AG20443 (cell line): ENCODE data around the gene ADAMTSL3.
"Not testable (repeated sequence)": the region's sequence is repeated elsewhere in the genome, so short reads cannot be mapped to it uniquely, and the experiment has no call there.

Experiments used
- DNase-seq: peaks from one replicate; pipeline ENCODE4 v3.0.0; 2012; ENCODE audit warnings: low spot score, mixed read lengths

The ADAMTSL3 gene

DNA sequence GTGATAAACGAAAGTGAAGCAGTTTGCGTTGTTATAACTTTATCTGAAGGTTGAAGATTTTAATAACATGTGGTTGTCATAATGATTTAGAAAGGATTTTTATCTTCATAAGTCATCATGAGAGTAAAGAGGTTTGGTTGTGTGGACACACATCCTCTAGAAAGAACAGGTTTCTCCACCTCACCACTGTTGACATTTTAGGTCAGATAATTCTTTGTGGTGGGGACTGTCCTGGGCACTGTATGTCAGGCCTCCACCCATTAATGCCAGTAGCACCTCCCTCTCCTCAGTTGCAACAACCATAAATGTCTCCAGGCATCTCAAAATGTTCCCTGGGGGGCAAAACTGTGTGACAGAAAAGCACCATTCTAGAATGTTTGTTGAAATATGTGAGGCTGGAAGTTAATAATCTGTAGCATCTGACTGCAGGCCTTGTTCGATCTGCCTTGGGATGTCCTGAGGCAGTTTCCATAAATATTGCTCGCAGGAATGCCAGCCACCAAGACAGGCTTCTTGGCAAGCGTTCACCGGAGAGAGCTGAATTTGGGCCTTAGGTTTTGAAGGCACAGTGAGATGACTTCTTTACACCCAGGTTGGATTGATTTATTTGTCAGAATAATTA lies 100.1 kb downstream of the ADAMTSL3 start:
- no peak for DNase-seq

DNA sequence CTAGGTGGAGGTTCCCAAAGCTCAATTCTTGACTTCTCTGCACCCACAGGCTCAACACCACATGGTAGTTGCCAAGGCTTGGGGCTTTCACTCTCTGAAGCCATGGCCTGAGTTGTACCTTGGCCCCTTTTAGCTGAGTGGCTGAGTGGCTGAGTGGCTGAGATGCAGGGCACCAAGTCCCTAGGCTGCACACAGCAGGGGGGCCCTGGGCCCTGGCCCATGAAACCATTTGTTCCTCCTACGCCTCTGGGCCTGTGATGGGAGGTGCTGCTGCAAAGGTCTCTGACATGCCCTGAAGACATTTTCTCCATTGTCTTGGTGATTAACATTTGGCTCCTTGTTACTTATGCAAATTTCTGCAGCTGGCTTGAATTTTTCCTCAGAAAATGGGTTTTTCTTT lies 103.4 kb downstream of the ADAMTSL3 start:
- not testable (repeated sequence) for DNase-seq

DNA sequence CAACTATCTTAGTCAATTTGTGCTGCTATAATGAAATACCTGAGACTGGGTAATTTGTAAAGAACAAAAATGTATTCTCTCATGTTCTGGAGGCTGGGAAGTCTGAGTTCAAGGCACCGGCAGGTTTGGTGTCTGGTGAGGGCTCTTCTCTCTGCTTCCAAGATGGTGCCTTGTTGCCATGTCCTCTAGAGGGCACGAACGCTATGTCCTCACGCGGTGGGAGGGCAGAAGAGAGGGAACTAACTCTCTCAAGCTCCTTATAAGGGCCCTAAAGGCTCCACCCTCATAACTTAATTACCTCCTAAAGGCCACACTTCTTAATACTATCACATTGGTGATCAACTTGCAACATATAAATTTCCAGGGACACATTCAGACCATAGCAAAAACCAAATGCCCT lies 108.4 kb downstream of the ADAMTSL3 start:
- DNase-seq, result no peak

DNA sequence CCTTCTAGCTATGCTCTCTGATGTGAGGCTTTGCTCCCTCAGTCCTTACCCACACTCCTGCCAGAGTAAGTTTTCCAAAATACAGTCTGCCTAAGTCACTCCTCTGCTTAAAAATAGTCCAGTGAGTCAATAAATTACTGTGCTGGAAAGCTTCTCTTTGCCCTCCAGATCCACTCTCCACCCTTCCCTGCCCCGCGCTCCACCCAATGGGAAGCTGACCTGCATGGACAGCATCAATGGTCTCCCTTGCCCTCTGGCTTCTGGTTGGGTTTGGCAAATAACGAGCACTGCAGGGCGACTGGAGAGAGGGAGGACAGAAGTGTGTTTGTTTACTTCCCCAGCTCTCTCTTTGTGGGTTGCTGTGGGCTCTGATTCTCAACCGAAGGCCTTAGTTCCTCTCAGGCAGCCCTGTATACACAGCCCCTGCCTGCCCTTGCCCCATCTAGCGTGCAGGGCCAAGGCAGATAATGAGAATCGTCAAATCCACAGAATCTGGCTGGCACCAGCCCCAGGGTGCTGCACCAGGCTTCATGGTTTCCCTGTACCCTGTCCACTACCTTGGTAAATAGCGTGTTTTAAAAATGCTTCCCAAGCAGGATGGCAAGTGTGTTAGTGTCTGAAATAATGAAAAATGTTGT lies 110.4 kb downstream of the ADAMTSL3 start:
- no peak for DNase-seq

DNA sequence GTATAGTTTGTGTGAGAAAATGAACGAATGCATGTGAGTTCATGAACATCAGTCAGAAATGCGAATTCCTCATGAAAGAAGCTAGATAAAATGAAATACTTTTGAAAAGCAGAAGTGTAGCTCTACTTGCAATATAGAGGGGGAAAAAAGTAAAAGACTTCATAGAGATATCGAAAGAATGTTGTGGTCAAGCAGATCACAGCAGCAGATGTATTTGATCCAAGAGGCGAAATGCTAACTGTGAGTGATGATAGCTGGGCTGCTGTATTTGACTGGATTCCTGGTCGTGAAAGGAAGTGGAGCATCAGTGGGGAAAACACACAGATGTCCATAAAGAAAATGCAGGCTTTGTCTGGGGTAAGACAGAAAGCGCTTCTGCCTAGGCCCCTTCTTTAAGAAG lies 112.4 kb downstream of the ADAMTSL3 start:
- DNase-seq, result no peak

DNA sequence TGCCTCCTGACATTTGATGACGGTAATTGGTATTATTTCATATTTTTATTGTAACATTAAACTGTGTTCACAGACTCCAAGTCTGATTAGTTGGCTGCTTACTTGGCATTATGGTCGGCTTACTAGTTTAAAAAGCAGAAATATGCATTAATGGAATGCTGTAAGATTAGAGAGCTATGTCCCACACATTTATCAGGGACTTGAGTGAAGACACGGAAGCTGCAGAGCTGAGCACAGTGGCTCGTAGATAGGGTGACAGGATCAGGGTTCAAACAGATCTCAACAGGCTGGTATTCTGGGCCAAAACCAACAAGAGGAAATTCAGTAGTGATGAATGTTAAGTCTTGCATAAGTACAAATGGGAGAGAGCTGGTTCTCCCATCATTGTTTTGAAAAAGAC lies 113.8 kb downstream of the ADAMTSL3 start:
- DNase-seq, result no peak

DNA sequence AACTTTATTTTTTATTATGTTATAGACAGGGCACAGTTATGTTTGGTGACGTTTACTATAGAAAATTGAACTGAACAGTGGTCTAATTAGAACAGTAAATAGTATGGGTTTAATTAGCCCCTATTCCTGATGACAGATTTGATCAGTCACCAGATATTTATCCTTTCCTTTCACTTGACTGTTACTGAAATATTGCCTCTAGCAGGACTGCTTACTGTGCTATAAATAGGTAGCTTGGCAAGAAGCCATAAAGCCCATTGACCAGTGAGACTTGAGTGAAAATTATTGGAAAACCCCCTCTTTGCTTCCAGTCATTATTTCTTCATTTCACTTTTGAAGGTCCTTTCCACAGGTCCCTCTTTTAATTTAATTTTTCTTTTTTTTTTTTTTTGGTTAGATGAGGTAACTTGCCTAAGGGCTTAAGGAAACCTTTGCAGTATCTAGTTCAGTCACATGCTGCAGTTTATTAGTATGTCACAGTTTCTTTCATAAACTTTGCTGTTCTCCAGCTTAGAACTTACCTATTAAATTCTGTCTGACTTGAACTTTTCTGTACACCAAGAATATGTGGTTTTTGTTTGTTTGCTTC lies 115.6 kb downstream of the ADAMTSL3 start:
- no peak for DNase-seq

DNA sequence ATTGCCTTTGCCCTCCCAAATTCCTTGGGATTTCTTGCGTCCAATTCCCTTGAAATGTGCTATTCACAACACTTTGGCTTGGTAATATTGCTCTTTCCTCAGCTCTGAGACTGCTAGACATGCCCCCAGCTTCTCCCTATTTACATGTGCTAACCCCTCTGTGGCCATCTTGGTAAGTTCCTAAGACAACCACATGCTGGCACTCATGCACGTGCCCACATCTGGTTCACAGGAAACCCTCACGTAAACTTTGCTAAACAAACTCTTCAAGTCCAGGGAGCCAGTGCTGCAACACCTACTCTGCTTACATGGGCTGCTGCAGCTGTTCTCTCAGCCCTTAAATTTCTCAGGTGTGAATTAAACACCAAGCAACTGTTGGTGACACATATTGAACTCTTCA lies 121.8 kb downstream of the ADAMTSL3 start:
- no peak for DNase-seq

DNA sequence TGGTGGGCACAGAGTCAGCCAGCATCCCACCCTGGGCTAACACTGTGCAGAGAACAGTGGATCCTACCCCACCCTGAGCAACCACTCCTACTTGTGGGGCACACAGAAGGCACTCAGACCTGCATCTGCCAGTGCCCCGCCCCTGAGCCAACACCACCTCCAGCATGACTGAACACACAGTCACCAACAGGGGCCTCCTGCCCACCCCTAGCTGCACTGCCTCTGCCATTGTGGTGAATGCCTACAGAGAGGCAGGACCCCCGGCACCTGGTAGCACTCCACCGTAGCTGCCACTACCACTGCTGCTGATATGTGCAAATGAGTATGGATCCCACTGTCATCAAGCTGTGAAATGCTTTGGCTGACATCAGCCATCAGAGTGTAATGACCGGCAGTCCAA lies 123.1 kb downstream of the ADAMTSL3 start:
- no peak for DNase-seq

DNA sequence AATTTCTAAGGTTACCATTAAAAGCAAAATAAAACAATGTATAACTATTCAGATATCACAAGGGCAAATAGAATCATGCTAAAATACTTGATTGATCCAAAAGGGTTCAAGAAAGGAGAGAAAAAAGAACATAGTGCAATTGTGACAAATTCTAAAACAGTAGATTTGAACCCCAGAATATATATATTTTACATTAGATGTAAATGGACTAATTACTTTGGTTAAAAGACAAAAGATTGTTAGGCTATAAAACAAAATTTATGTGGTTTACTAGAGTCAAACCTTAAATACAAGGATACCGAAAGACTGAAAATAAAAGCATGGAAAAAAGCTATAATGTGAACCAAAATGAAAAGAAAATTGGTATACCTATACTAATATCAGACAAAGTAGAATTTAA lies 129.3 kb downstream of the ADAMTSL3 start:
- DNase-seq, result no peak

DNA sequence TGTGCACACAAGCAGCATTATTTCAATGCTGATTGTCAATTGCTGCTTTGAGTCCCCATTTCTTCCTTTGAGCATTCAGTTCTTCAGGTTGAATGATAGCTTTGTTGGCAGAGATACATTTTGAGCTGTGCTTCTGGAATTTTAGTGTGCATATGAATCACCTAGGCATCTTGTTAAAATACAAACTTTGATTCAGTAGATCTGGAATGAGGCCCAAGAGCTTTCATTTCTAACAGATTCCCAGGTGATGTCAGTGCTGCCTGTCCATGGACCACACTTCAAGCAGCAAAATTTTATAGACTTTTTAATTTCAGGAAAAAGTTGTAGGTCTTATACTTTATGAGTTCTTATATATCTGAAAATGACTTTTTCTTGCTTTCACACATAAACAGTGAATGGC lies 131.1 kb downstream of the ADAMTSL3 start:
- DNase-seq, result no peak

DNA sequence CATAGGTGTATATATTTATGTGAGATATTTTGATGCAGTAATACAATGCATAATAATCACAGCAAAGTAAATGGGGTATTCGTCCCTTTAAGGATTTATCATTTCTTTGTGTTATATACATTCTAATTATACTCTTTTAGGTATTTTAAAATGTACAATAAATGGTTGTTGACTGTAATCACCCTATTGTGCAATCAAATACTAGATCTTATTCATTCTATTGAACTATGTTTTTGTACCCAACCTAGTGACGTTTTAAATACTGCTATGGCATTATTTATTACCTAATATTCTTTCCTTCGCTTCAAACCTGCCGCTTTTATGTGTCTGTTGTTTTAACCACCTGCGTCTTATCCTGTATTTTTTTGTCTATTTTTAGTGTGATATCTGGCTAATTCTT lies 132.4 kb downstream of the ADAMTSL3 start:
- no peak for DNase-seq

DNA sequence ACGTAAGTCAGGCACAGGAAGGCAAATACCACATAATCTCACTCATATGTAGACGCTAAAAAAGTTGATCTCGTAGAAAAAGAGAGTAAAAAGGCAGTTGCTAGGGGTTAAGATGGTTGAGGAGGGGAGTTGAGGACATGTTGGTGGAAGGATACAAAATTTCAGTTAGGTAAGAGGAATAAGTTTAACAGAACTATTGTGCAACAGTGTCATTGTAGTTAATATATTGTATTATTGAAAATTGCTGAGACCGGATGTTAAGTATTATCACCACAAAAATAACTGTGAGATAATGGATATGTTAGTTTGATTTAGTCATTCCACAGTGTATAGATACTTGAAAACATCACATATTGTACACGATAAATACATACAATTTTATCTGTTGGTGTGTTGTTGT lies 139.1 kb downstream of the ADAMTSL3 start:
- no peak for DNase-seq

DNA sequence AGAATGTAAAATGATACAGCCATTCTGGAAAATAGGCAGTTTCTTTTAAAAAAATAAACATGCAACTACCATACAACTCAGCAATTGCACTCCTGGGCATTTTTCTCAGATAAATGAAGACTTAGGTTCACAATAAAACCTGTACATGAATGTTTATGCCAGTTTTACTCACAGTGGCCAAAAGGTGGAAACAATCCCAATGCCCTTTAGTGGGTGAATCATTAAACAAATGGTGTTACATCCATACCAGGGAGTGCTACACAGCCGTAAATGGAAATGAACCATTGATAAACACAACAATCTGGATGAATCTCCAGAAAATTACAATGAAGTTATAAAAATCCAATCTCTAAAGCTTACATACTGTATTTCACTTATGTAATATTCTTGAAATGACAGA lies 140.3 kb downstream of the ADAMTSL3 start:
- DNase-seq, result no peak

DNA sequence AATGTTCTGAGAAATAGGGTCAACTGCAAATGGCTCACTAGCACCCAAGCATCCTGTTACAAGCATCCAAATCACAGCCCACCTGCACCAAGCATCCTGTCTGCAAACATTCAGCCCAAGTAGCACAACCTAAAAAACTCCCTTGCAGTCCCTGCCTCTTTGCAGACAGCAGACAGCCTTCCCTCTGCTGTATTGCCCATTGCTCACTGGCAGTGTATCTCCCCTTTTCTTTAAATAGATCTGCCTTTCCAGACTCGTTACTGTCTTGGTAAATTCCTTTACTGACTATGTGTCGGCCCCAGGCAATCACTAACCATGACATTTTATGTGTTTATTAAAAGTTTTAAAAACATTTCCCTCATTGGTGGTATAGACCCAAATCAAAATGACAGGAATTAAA lies 155.4 kb downstream of the ADAMTSL3 start:
- DNase-seq, result no peak

DNA sequence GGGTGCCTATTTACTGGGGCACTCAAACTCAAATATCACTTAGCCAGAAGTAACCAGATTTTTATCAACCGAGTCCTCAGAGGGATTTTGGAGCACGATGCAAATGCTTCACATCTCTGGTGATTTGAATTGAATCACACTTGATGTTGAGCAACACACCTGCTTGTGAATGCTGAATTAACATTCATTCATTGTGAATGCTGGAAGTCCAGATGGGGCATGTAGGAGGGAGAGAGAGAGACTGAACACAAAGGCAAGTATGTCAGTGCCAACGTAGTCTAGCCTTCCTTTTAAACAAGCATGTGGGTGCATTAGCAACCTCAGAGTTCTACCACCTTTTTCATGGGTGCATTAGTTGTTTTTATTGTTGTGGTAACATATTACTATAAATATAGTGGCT lies 156.2 kb downstream of the ADAMTSL3 start:
- DNase-seq, result no peak

DNA sequence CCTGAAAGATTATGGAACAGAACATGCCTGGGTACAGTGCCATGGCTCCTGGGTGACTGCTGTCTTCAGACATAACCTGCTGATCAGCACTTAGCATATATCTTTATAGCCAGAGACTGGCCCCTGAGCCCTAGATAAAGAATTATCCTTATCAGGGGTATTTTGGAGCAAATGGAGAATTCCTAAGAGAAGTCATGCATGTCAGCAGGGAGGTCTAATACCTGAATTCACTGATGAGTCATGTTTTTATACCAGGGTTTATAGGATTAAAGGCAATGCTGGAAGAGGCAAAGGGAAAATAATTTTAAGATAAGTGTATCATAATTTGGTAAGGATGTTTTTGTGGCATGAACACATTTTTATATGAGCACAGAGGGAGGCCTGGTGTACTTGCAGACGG lies 159.8 kb downstream of the ADAMTSL3 start:
- DNase-seq, result no peak

DNA sequence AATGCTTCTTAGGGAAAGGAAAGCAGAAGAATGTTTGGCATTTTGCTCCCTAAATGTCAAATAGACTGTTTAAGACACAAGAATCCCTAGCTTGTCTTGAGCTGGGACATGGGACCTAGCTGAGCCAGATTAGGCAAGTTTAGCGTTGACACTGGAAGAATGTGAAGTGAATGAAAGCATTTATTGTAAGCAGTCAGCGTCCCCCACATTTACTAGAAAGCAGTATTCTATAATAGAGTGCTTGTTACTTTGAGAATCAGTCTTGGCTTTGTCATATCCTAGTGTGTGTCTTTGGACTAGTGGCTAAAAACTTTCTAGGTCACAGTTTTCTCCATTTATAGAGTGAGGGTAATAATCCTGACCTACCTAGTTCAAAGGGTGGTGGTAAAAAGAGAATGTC lies 161.6 kb downstream of the ADAMTSL3 start:
- DNase-seq, result no peak

DNA sequence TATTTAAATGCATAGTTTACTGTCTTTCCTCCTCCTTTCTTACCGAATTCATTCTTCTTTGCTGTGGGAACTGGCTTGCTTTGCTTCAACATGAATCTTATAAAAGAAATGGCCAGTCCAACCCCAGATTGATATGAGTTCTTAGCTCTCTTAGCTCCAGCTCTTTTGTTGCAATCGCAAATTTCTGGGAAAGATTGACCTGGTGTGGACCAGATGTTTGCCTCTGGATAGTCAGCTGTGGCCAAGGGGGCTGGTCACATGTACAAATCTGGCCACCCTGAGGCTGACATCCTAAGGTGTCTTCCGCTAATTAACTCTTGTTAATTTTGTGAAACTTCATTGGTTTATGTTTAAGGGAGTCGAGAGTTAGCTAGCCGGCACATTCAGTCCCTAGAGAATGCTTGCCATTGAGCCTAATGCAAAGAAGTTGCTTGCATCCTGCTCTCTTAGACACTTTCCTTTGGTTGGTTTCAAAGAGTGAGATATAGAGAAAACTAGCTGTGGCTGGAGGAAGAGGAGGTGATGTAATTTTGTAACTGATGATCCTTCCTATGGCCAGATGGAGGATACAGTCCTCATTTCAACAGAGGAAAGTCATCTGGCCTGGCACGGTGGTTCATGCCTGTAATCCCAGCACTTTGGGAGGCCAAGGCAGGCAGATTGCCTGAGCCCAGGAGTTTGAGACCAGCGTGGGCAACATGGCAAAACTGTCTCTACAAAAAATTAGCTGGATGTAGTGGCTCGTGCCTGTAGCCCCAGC lies 162.4 kb downstream of the ADAMTSL3 start:
- no peak for DNase-seq

DNA sequence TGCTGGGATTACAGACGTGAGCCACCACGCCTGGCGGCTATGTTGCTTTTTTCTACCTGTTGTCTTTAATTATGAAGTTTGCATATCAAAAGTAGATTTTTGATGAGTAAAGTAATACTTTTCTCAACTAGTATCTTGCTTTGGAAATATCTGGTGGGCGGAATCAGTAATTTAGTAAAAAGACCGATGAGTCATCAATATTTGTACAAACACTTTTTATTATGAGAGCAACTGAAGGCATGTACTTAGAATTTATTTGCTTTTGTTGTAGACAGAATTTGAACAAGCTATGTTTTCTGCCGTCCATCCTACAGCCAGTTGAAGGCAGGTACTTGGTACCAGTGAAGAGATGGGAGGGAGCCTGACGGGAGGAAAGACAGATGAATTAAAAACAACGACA lies 164.7 kb downstream of the ADAMTSL3 start:
- DNase-seq, result no peak

DNA sequence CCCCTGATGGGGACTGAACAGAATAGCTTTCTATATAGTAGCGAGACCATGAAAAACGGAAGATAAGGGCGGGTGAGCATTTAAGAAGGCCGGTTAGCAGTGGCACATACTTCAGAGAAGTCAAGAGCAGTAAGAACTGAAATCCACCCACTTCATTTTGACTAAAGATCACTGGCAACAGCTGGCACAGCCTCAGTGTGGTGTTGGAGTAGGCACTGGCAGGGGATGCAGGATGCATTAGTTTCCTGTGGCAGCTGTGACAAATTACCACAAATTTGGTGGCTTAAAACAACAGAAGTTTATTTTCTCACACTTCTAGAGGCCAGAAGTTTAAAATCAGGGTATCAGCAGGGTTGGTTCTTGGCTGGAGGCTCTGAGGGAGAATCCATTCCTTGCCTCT lies 176.5 kb downstream of the ADAMTSL3 start:
- no peak for DNase-seq

DNA sequence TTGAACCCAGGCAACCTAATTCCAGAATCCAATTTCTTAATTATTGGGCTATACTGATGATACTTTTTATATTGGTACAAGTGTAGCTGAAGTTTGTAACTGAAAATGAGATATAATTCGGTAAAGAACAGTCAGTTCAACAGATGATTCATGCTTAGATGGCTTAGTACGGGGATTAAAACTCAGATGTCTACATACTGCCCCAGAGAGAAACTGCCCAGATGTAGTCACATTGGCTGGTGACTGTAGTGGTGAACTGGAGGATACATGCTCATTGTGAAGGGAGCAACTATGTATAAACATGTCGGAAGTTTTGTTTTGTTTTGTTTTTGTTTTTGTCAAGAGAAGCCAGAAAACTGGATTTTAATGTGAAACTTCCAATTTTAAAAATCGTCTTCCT lies 179.6 kb downstream of the ADAMTSL3 start:
- no peak for DNase-seq

DNA sequence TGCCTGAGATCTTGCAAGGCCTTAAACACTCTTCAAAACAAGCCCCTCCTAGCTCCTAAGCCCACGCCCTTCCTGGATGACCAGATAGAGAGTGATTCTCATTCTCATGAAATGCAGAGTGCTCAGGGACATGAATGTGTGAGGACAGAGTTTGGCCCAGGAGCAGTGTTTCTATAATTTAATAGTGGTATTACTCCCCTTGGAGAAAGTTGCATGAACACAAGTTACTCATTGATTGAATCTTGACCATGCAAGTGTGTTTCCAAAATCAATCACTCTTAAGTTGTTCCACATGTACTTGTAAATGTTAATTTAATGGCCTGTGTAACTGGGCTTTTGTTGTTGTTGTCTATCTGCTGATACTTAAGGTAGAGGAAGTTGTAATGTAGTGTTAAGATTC lies 181.6 kb downstream of the ADAMTSL3 start:
- no peak for DNase-seq
